ES-I3 (cell line): ENCODE results near the gene TSEN2.

Experiments
- H3K36me3 ChIP-seq: 2 replicates; pipeline ENCODE4 v1.6.1; 2013; ENCODE audit warnings: mild to moderate bottlenecking, low read length, control low read depth, moderate library complexity; ENCODE audit not compliant: insufficient read depth
- H3K4me1 ChIP-seq: 2 replicates; pipeline ENCODE4 v1.6.1; 2013; ENCODE audit warnings: mild to moderate bottlenecking, control low read depth, low read length; ENCODE audit not compliant: insufficient read depth
- H3K9ac ChIP-seq: 2 replicates; pipeline ENCODE4 v1.6.1; 2013; ENCODE audit warnings: low read depth, mild to moderate bottlenecking, low read length, moderate library complexity
- H3K9me3 ChIP-seq: 2 replicates; pipeline ENCODE4 v1.6.1; 2013; ENCODE audit warnings: mild to moderate bottlenecking, low read length, moderate library complexity; ENCODE audit not compliant: control insufficient read depth, insufficient read depth

TSEN2 gene

GRCh38 chr3:12577379-12577778 is 93.1 kb downstream of the TSEN2 start:
- H3K36me3 ChIP-seq: peaks cover 32% of the 10 kb centered on the region

GRCh38 chr3:12578742-12579141 is 94.5 kb downstream of the TSEN2 start:
- Histone ChIP-seq H3K4me1 (no peaks in the 10 kb centered on the region), H3K9ac (no peak overlapping the region), H3K36me3 (peaks cover 33% of the 10 kb centered on the region), H3K9me3 (no peaks in the 10 kb centered on the region)

More at GRCh38 chr3:12577379-12577778, 93.1 kb downstream of the TSEN2 start:
- Histone ChIP-seq H3K9ac (no peak overlapping the region), H3K9me3 (no peaks in the 10 kb centered on the region), H3K4me1 (no peaks in the 10 kb centered on the region)

GRCh38 chr3:12579456-12579855 is 95.2 kb downstream of the TSEN2 start:
- Histone ChIP-seq H3K9me3 (no peaks in the 10 kb centered on the region), H3K9ac (no peak overlapping the region), H3K36me3 (peaks cover 36% of the 10 kb centered on the region), H3K4me1 (peaks cover 4% of the 10 kb centered on the region; the same call in 1 of the 2 replicates)

- H3K9me3 ChIP-seq: no peaks in the 10 kb centered on the region
- no peak overlapping the region for H3K9ac ChIP-seq
- peaks cover 41% of the 10 kb centered on the region for H3K36me3 ChIP-seq
- peaks cover 4% of the 10 kb centered on the region; the same call in 1 of the 2 replicates for H3K4me1 ChIP-seq
Observed at GRCh38 chr3:12579905-12580304, 95.6 kb downstream of the TSEN2 start.

GRCh38 chr3:12582730-12583129 is 98.5 kb downstream of the TSEN2 start:
- Histone ChIP-seq H3K9me3 (no peaks in the 10 kb centered on the region), H3K36me3 (peaks cover 48% of the 10 kb centered on the region), H3K4me1 (peaks cover 4% of the 10 kb centered on the region; the same call in 1 of the 2 replicates), H3K9ac (no peak overlapping the region)
